Mesendoderm (in vitro differentiated cells): ENCODE results near the gene WEE1. TPM values are rescaled to one million over a fixed set of nuclear protein-coding genes. Genes with fewer than 3 reads are reported as not detected.
A peak's percentile ranks its signal among the peaks of the same experiment; 100 is the strongest.

Experiments used
- DNase-seq: peaks from one replicate; pipeline ENCODE4 v3.0.0; 2013
- H2AK5ac ChIP-seq: 2 replicates; pipeline ENCODE4 v1.6.1; 2013; ENCODE audit warnings: low read length, inconsistent platforms
- H2BK120ac ChIP-seq: 2 replicates; pipeline ENCODE4 v1.6.1; 2013; ENCODE audit warnings: low read depth, mild to moderate bottlenecking, low read length, moderate library complexity, mixed read lengths
- H2BK15ac ChIP-seq: replicated peaks from 2 replicates; pipeline ENCODE4 v1.6.1; 2013; ENCODE audit warnings: low read depth, mild to moderate bottlenecking, moderate library complexity
- H2BK5ac ChIP-seq: 2 replicates; pipeline ENCODE4 v1.6.1; 2013; ENCODE audit warnings: low read length, inconsistent platforms
- H3K18ac ChIP-seq: 2 replicates; pipeline ENCODE4 v1.6.1; 2013; ENCODE audit warnings: mild to moderate bottlenecking, low read length, mixed read lengths
- H3K23ac ChIP-seq: one replicate; pipeline ENCODE4 v1.6.1; 2013; ENCODE audit warnings: low read length
- H3K27ac ChIP-seq: 2 replicates; pipeline ENCODE4 v1.5.1; 2013; ENCODE audit warnings: low read depth, mild to moderate bottlenecking, inconsistent platforms, low read length, moderate library complexity
- H3K27me3 ChIP-seq: 2 replicates; pipeline ENCODE4 v1.6.1; 2013; ENCODE audit warnings: low read length, control low read depth, mild to moderate bottlenecking, inconsistent platforms; ENCODE audit not compliant: insufficient read depth, poor library complexity
- H3K36me3 ChIP-seq: 2 replicates; pipeline ENCODE4 v1.6.1; 2013; ENCODE audit warnings: low read length, inconsistent platforms; ENCODE audit not compliant: control insufficient read depth, insufficient read depth
- H3K4ac ChIP-seq: one replicate; pipeline ENCODE4 v1.6.1; 2013; ENCODE audit warnings: low read depth, mild to moderate bottlenecking, low read length, moderate library complexity
- H3K4me1 ChIP-seq: 2 replicates; pipeline ENCODE4 v1.6.1; 2013; ENCODE audit warnings: low read depth, low read length, inconsistent platforms; ENCODE audit not compliant: control insufficient read depth
- H3K4me2 ChIP-seq: 2 replicates; pipeline ENCODE4 v1.6.1; 2013; ENCODE audit warnings: low read length
- H3K4me3 ChIP-seq: 2 replicates; pipeline ENCODE4 v1.5.1; 2013; ENCODE audit warnings: mild to moderate bottlenecking, low read length
- H3K56ac ChIP-seq: one replicate; pipeline ENCODE4 v1.6.1; 2013; ENCODE audit warnings: low read length
- H3K79me1 ChIP-seq: 2 replicates; pipeline ENCODE4 v1.6.1; 2013; ENCODE audit warnings: low read length, inconsistent platforms
- H3K79me2 ChIP-seq: 2 replicates; pipeline ENCODE4 v1.6.1; 2013; ENCODE audit warnings: mild to moderate bottlenecking, low read length; ENCODE audit not compliant: control insufficient read depth, insufficient read depth
- H3K9ac ChIP-seq: 2 replicates; pipeline ENCODE4 v1.6.1; 2013; ENCODE audit warnings: low read length, inconsistent platforms
- H4K5ac ChIP-seq: one replicate; pipeline ENCODE4 v1.6.1; 2013; ENCODE audit warnings: low read length
- H4K8ac ChIP-seq: one replicate; pipeline ENCODE4 v1.6.1; 2013; ENCODE audit warnings: low read depth, mild to moderate bottlenecking, control low read depth, low read length, moderate library complexity
- WGBS: extraction: QIAGEN DNeasy Blood & Tissue Kit; methylation state at CpG from one replicate; pipeline ENCODE4 v1.1.7; 2013; ENCODE audit warnings: low lambda C conversion rate, missing lambda C conversion rate; ENCODE audit not compliant: insufficient coverage; ENCODE audit errors: extremely low coverage; 5-methylcytosine and 5-hydroxymethylcytosine counted together
- polyA plus RNA-seq, 2 experiments: library from polyadenylated mRNA; stranded (reverse); fragments of 200-250 nt; gene quantifications; one replicate each; pipeline ENCODE4 v1.2.3, GENCODE V29; 2013

Gene WEE1
- polyA plus RNA-seq (2013, experiment 1 of 2), result 59.6 TPM
- polyA plus RNA-seq (2013, experiment 2 of 2), result 65.2 TPM

DNA sequence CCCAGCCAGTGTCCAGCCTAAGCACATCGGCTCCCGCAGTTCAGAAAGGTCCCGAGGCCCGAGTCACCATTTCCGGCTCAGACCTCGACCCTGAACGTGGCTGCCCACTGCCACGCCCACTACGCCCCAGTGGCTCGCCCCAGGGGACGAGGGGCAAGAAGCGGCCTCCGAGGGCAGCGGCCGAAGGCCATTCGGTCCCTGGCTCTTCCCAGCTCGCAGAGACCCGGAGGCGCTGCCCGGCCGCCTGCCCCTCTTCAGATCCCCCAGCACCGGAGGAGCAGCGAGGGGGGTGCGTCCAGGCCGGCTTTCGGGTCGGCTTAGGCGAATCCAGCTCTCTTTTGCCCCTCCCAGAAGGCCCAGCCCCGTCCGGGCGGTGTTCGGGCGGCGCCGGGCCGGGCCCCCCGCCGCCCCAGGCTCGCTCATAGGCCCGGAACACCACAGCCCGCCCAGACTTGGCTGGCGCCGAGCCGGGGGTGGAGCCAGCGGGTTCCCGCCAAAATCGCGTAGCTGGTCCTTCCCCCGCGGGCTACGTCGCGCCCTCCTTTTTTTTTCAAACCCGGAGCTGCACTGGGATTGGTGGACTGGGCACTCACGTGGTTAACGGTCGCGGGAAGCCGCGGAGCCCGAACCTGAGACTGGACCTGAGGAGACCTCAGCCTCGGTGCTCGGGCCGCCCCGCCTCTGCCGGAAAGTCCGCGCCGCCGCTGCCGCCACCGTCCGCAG is at the start of gene WEE1:
Gene WEE1 (plus strand): TSS at position 619 of the 723 bp plus-strand sequence. CDS start 264 bp downstream, outside the sequence.
- H3K56ac ChIP-seq, result peak within 1 kb of the TSS; percentile 95
- H3K27ac ChIP-seq, result peak within 1 kb of the TSS; percentile 100
- H3K4me3 ChIP-seq, result peak within 1 kb of the TSS; percentile 87
- peaks cover 40% of the 10 kb centered on the region for H3K79me2 ChIP-seq
- H3K18ac ChIP-seq, result peak within 1 kb of the TSS; percentile 97
- peaks cover 3% of the 10 kb centered on the region for H3K79me1 ChIP-seq
- peak within 1 kb of the TSS; percentile 77 for H4K8ac ChIP-seq
- H3K4me2 ChIP-seq, result peak within 1 kb of the TSS; percentile 67
- H3K36me3 ChIP-seq, result peaks cover 6% of the 10 kb centered on the region
- H3K4me1 ChIP-seq, result peaks cover 6% of the 10 kb centered on the region
- no peak within 1 kb of the TSS for H4K5ac ChIP-seq
- no peak within 1 kb of the TSS for H2BK15ac ChIP-seq
- peak within 1 kb of the TSS; percentile 98 for H3K4ac ChIP-seq
- DNase-seq, result peak; percentile 100
- H3K27me3 ChIP-seq, result no peaks in the 10 kb centered on the region
- peak within 1 kb of the TSS; percentile 48 for H2BK5ac ChIP-seq
- WGBS, result no CpG with 5 or more reads among the region's 73 CpGs
- H3K9ac ChIP-seq, result peak within 1 kb of the TSS; percentile 93
- H2BK120ac ChIP-seq, result peak within 1 kb of the TSS; percentile 84
- no peak within 1 kb of the TSS for H2AK5ac ChIP-seq
- peak within 1 kb of the TSS; percentile 72 for H3K23ac ChIP-seq

- no peak overlapping the region for H3K56ac ChIP-seq
- H4K5ac ChIP-seq, result no peak overlapping the region
- no peak overlapping the region for H3K23ac ChIP-seq
- no peaks in the 10 kb centered on the region for H3K4me1 ChIP-seq
- peaks cover 2% of the 10 kb centered on the region for H3K36me3 ChIP-seq
- no peak overlapping the region for H2AK5ac ChIP-seq
- H3K4me2 ChIP-seq, result no peak overlapping the region
- no peak overlapping the region for H2BK5ac ChIP-seq
- no peak overlapping the region for H4K8ac ChIP-seq
- no CpG with 5 or more reads among the region's 2 CpGs for WGBS
- no peak overlapping the region for H3K9ac ChIP-seq
- no peak overlapping the region for H3K4ac ChIP-seq
- H3K79me2 ChIP-seq, result no peaks in the 10 kb centered on the region
- H3K79me1 ChIP-seq, result no peaks in the 10 kb centered on the region
- no peak overlapping the region for H2BK15ac ChIP-seq
- H3K27ac ChIP-seq, result no peak overlapping the region
- H3K27me3 ChIP-seq, result no peaks in the 10 kb centered on the region
- no peak overlapping the region for H3K18ac ChIP-seq
- no peak overlapping the region for H2BK120ac ChIP-seq
- no peak for DNase-seq
- H3K4me3 ChIP-seq, result no peak overlapping the region
These were observed 49.5 kb upstream of the WEE1 start for GRCh38 chr11:9524001-9524400.

DNA sequence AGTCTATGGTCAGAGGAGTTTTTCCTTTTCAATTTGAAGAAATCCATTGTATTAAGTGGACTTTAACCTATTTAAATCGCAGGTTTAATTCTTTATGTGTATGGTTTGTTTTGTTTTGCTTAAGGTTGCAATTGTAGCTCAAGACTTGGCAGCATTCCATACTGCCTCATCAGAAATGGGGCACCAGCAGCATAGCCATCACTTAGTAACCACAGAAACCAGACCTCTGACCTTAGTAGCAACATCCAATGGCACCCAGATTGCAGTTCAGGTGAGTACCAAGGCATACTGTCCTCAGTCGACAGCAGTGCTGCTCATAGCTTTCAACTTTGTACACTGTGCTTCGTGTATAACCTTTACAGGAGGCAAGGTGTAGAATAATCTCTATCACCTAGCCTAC is 48.4 kb upstream of the WEE1 start:
- WGBS, result no CpG with 5 or more reads among the region's 3 CpGs
- Histone ChIP-seq H3K23ac (no peak overlapping the region), H3K56ac (no peak overlapping the region), H3K79me1 (no peaks in the 10 kb centered on the region), H3K79me2 (no peaks in the 10 kb centered on the region), H2BK5ac (no peak overlapping the region), H3K9ac (no peak overlapping the region), H2AK5ac (no peak overlapping the region), H4K8ac (no peak overlapping the region), H3K27me3 (no peaks in the 10 kb centered on the region), H3K4me2 (no peak overlapping the region), H3K27ac (no peak overlapping the region), H3K18ac (no peak overlapping the region), H3K36me3 (peaks cover 2% of the 10 kb centered on the region), H3K4ac (no peak overlapping the region), H3K4me3 (no peak overlapping the region), H2BK15ac (no peak overlapping the region), H3K4me1 (no peaks in the 10 kb centered on the region), H2BK120ac (no peak overlapping the region), H4K5ac (no peak overlapping the region)
- no peak for DNase-seq

GRCh38 chr11:9527481-9528135 is 45.9 kb upstream of the WEE1 start:
- no peaks in the 10 kb centered on the region for H3K79me2 ChIP-seq
- H3K27ac ChIP-seq, result no peak overlapping the region
- H3K4me1 ChIP-seq, result no peaks in the 10 kb centered on the region
- no peak overlapping the region for H4K5ac ChIP-seq
- H3K56ac ChIP-seq, result no peak overlapping the region
- peaks cover 2% of the 10 kb centered on the region for H3K36me3 ChIP-seq
- H2BK120ac ChIP-seq, result no peak overlapping the region
- H3K4me2 ChIP-seq, result no peak overlapping the region
- no CpG with 5 or more reads among the region's 8 CpGs for WGBS
- no peak overlapping the region for H2AK5ac ChIP-seq
- no peak overlapping the region for H3K4ac ChIP-seq
- no peak overlapping the region for H2BK5ac ChIP-seq
- H4K8ac ChIP-seq, result no peak overlapping the region
- no peak overlapping the region for H3K23ac ChIP-seq
- no peaks in the 10 kb centered on the region for H3K27me3 ChIP-seq
- H2BK15ac ChIP-seq, result no peak overlapping the region
- no peak overlapping the region for H3K18ac ChIP-seq
- no peaks in the 10 kb centered on the region for H3K79me1 ChIP-seq
- no peak for DNase-seq
- no peak overlapping the region for H3K9ac ChIP-seq
- H3K4me3 ChIP-seq, result no peak overlapping the region

GRCh38 chr11:9528136-9528501 is 45.4 kb upstream of the WEE1 start:
- H2AK5ac ChIP-seq, result no peak overlapping the region
- no peaks in the 10 kb centered on the region for H3K4me1 ChIP-seq
- no peak overlapping the region for H3K27ac ChIP-seq
- no peaks in the 10 kb centered on the region for H3K27me3 ChIP-seq
- no peaks in the 10 kb centered on the region for H3K79me2 ChIP-seq
- no peak overlapping the region for H3K9ac ChIP-seq
- no peak overlapping the region for H3K18ac ChIP-seq
- no peak overlapping the region for H2BK15ac ChIP-seq
- H3K23ac ChIP-seq, result no peak overlapping the region
- no CpG with 5 or more reads among the region's 1 CpG for WGBS
- H3K36me3 ChIP-seq, result peaks cover 2% of the 10 kb centered on the region
- H4K8ac ChIP-seq, result no peak overlapping the region
- no peak overlapping the region for H2BK120ac ChIP-seq
- no peak overlapping the region for H3K4ac ChIP-seq
- H3K4me3 ChIP-seq, result no peak overlapping the region
- no peak overlapping the region for H3K56ac ChIP-seq
- H3K4me2 ChIP-seq, result no peak overlapping the region
- DNase-seq, result no peak
- H3K79me1 ChIP-seq, result no peaks in the 10 kb centered on the region
- no peak overlapping the region for H4K5ac ChIP-seq
- no peak overlapping the region for H2BK5ac ChIP-seq
